Uterus (tissue), 4 donors: ENCODE data around the gene ERAP2. TPM values are rescaled to one million over a fixed set of nuclear protein-coding genes. Genes with fewer than 3 reads are reported as not detected.

Source experiments
- DNase-seq, 2 donors: peaks; one replicate each; pipeline ENCODE4 v3.0.0-alpha.2; 2019 to 2020
- H3K27ac ChIP-seq, 2 donors: fragments of 200-600 bp; sonication (generic); 1 replicate in 1 of 2; 2 replicates in 1 of 2; pipeline ENCODE4 v1.5.1; 2016 to 2018
- H3K27me3 ChIP-seq, 2 donors: fragments of 200-600 bp; sonication (generic); one replicate each; pipeline ENCODE4 v1.5.1; 2018 to 2019; ENCODE audit warnings: control low read depth in 1 of 2
- H3K36me3 ChIP-seq, 2 donors: fragments of 200-600 bp; sonication (generic); one replicate each; pipeline ENCODE4 v1.5.1; 2019; ENCODE audit warnings: control low read depth in 1 of 2
- H3K4me1 ChIP-seq, 2 donors: fragments of 200-600 bp; sonication (generic); one replicate each; pipeline ENCODE4 v1.5.1; 2018 to 2019; ENCODE audit warnings: control low read depth in 1 of 2
- H3K4me3 ChIP-seq, 2 donors: fragments of 200-600 bp; sonication (generic); 1 replicate in 1 of 2; 2 replicates in 1 of 2; pipeline ENCODE4 v1.5.1; 2018 to 2019; ENCODE audit warnings: mild to moderate bottlenecking in 1 of 2
- H3K9me3 ChIP-seq, 2 donors: fragments of 200-600 bp; sonication (generic); one replicate each; pipeline ENCODE4 v1.5.1; 2019; ENCODE audit warnings: control low read depth in 1 of 2
- CTCF ChIP-seq, 4 experiments: fragments of 200-600 bp in 2 of 4; fragments of 450-650 bp in 2 of 4; sonication (generic) in 2 of 4; IDR thresholded peaks; one replicate each; pipeline ENCODE4 v1.5.1; 2016 to 2019; ENCODE audit warnings: antibody characterized with exemption in 4 of 4, mild to moderate bottlenecking in 2 of 4, moderate library complexity in 1 of 4
- POLR2A ChIP-seq, 2 donors: fragments of 450-650 bp; IDR thresholded peaks; one replicate each; pipeline ENCODE4 v1.6.1; 2016; ENCODE audit warnings: antibody characterized with exemption in 2 of 2, mild to moderate bottlenecking in 1 of 2, moderate library complexity in 1 of 2
- intact Hi-C: fragments of 100-400 bp; cut with DNase I; formaldehyde crosslinking; loops from one replicate; pipeline ENCODE4 v1.15.1; 2023; ENCODE audit warnings: low total_unique reads
- total RNA-seq, 4 donors: library from RNA; depleted of rRNA in 3 of 4; stranded (reverse); fragments of >200 nt in 3 of 4; gene quantifications; one replicate each; pipeline versions ENCODE4 v1.1.0 to v1.2.4, GENCODE V29; 2014 to 2023
- donor health status: DM: yes; HTN: yes; CAD: no.

The ERAP2 gene
- total RNA-seq, 4 donors from 2014 or later, result 9.5 to 29.2 (median 17.1) TPM

- H3K27ac ChIP-seq, result no peak overlapping the region
- TF ChIP-seq POLR2A (IDR thresholded peaks at IDR 0.05) (no peak), CTCF (IDR thresholded peaks at IDR 0.05) (no peak)
- no peaks in the 10 kb centered on the region for H3K36me3 ChIP-seq
- intact Hi-C loops, result no loop called here
- no peaks in the 10 kb centered on the region for H3K4me1 ChIP-seq
- DNase-seq, result no peak
- no peaks in the 10 kb centered on the region for H3K27me3 ChIP-seq
- H3K4me3 ChIP-seq, result no peak overlapping the region
- H3K9me3 ChIP-seq, result no peaks in the 10 kb centered on the region
These were observed 27.0 kb downstream of the ERAP2 start for GRCh38 chr5:96903300-96903699.

GRCh38 chr5:96904054-96904931 lies 28.0 kb downstream of the ERAP2 start:
- DNase-seq, result no peak
- Histone ChIP-seq H3K4me3 (no peak overlapping the region), H3K4me1 (no peaks in the 10 kb centered on the region), H3K36me3 (no peaks in the 10 kb centered on the region), H3K27me3 (no peaks in the 10 kb centered on the region), H3K27ac (no peak overlapping the region), H3K9me3 (no peaks in the 10 kb centered on the region)
- intact Hi-C loops, result no loop called here
- TF ChIP-seq POLR2A (IDR thresholded peaks at IDR 0.05) (no peak), CTCF (IDR thresholded peaks at IDR 0.05) (no peak)

DNA sequence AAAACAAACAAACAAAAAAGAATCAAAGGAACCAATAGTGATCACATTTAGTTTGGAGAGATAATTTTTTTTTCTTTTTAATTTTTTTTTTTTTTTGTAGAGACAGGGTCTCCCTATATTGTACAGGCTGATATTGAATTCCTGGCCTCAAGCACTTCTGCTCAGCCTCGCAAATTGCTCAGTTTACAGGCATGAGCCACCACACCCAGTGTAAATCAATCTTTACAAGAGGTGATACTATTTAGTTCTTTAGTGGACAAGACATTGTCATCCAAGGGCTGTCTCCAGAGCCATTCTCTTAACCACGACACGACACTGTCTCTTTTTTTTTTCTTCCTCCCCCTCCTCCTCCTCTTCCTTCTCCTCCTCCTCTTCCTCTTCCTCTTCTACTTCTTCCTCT lies 29.6 kb downstream of the ERAP2 start:
- no peaks in the 10 kb centered on the region for H3K4me1 ChIP-seq
- no peak for TF ChIP-seq POLR2A (IDR thresholded peaks at IDR 0.05)
- TF ChIP-seq CTCF (IDR thresholded peaks at IDR 0.05), result no peak
- intact Hi-C loops, result no loop called here
- H3K36me3 ChIP-seq, result no peaks in the 10 kb centered on the region
- DNase-seq, result no peak
- H3K4me3 ChIP-seq, result no peak overlapping the region
- no peaks in the 10 kb centered on the region for H3K9me3 ChIP-seq
- H3K27ac ChIP-seq, result no peak overlapping the region
- no peaks in the 10 kb centered on the region for H3K27me3 ChIP-seq

GRCh38 chr5:96909003-96909402 lies 32.7 kb downstream of the ERAP2 start:
- TF ChIP-seq CTCF (IDR thresholded peaks at IDR 0.05), result no peak
- intact Hi-C loops, result no loop called here
- no peaks in the 10 kb centered on the region for H3K9me3 ChIP-seq
- H3K4me1 ChIP-seq, result no peaks in the 10 kb centered on the region
- no peak overlapping the region for H3K27ac ChIP-seq
- no peaks in the 10 kb centered on the region for H3K36me3 ChIP-seq
- no peaks in the 10 kb centered on the region for H3K27me3 ChIP-seq
- no peak overlapping the region for H3K4me3 ChIP-seq
- DNase-seq, result no peak

DNA sequence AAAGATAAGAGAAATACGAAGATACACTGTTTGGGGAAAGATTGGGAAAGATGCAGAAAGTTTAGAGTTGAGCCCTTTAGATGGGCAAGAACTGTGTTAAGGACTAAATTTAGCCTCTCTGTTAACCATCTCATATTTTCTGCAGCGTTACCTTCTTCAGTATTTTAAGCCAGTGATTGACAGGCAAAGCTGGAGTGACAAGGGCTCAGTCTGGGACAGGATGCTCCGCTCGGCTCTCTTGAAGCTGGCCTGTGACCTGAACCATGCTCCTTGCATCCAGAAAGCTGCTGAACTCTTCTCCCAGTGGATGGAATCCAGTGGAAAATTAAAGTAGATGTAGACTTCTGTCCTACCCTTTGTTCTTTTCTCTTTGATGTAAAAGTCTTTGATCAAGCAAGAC lies 33.1 kb downstream of the ERAP2 start:
- no peaks in the 10 kb centered on the region for H3K27me3 ChIP-seq
- intact Hi-C loops, result no loop called here
- TF ChIP-seq POLR2A (IDR thresholded peaks at IDR 0.05), result no peak

More for the DNA sequence above, 33.1 kb downstream of the ERAP2 start:
- Histone ChIP-seq H3K4me3 (no peak overlapping the region), H3K36me3 (no peaks in the 10 kb centered on the region), H3K9me3 (no peaks in the 10 kb centered on the region), H3K27ac (no peak overlapping the region), H3K4me1 (no peaks in the 10 kb centered on the region)
- no peak for DNase-seq
